CD4-positive, alpha-beta T cell (primary cell): ENCODE measurements around the gene GYS1. TPM values are rescaled to one million over a fixed set of nuclear protein-coding genes. Genes with fewer than 3 reads are reported as not detected.

Source experiments
- ATAC-seq: fragments of 200-7000 bp; cut with Tn5 transposase; one replicate; pipeline ENCODE4 v1.10.0; 2022; ENCODE audit warnings: mild to moderate bottlenecking; ENCODE audit not compliant: poor library complexity
- CTCF ChIA-PET: fragments of 350-600 bp; sonication (Branson Sonifier 250); formaldehyde crosslinking; loops from one replicate; lab custom pipeline; 2021; ENCODE audit warnings: antibody characterized with exemption, inconsistent platforms; lab: Charles Lee
- POLR2A ChIA-PET: fragments of 350-600 bp; sonication (Branson Sonifier 250); formaldehyde crosslinking; loops from one replicate; lab custom pipeline; 2021; ENCODE audit warnings: antibody characterized with exemption, inconsistent platforms; lab: Charles Lee
- DNase-seq, 14 experiments: peaks; one replicate each; pipeline ENCODE4 v3.0.0-alpha.2; 2013 to 2020; ENCODE audit warnings: mixed read lengths in 2 of 14
- H3K27ac ChIP-seq, 2 donors: one replicate each; pipeline versions ENCODE4 v1.5.1 to v1.7.0; 2013; ENCODE audit warnings: low read length in 2 of 2, low read depth in 1 of 2, mild to moderate bottlenecking in 1 of 2
- H3K27me3 ChIP-seq, 2 experiments: 1 replicate in 1 of 2; 2 replicates in 1 of 2; pipeline versions ENCODE4 v1.6.1 to v1.7.0; 2013; ENCODE audit warnings: low read length in 2 of 2, control low read depth in 1 of 2, mild to moderate bottlenecking in 1 of 2, moderate library complexity in 1 of 2; ENCODE audit not compliant: insufficient read depth in 2 of 2, control insufficient read depth in 1 of 2
- H3K36me3 ChIP-seq: one replicate; pipeline ENCODE4 v1.6.1; 2013; ENCODE audit warnings: low read length, control low read depth; ENCODE audit not compliant: insufficient read depth
- H3K4me1 ChIP-seq: one replicate; pipeline ENCODE4 v1.6.1; 2013; ENCODE audit warnings: low read length, control low read depth; ENCODE audit not compliant: insufficient read depth
- H3K4me3 ChIP-seq: one replicate; pipeline ENCODE4 v1.5.1; 2013; ENCODE audit warnings: mild to moderate bottlenecking, low read length, moderate library complexity
- H3K9me3 ChIP-seq, 2 experiments: 1 replicate in 1 of 2; 2 replicates in 1 of 2; pipeline versions ENCODE4 v1.6.1 to v1.7.0; 2013; ENCODE audit warnings: low read length in 2 of 2, mild to moderate bottlenecking in 2 of 2, control low read depth in 1 of 2, moderate library complexity in 1 of 2; ENCODE audit not compliant: control insufficient read depth in 1 of 2, insufficient read depth in 1 of 2
- H3K27ac Mint-ChIP-seq: one replicate; pipeline ENCODE4 v1.8.0; 2020; ENCODE audit warnings: mixed read lengths
- H3K27me3 Mint-ChIP-seq: one replicate; pipeline ENCODE4 v1.8.0; 2021; ENCODE audit warnings: mixed read lengths
- H3K36me3 Mint-ChIP-seq: one replicate; pipeline ENCODE4 v1.8.0; 2021; ENCODE audit warnings: low read depth, mixed read lengths
- H3K4me1 Mint-ChIP-seq: one replicate; pipeline ENCODE4 v1.8.0; 2021; ENCODE audit warnings: low read depth, mixed read lengths
- H3K4me3 Mint-ChIP-seq: one replicate; pipeline ENCODE4 v1.8.0; 2020; ENCODE audit warnings: mild to moderate bottlenecking, mixed read lengths
- H3K9me3 Mint-ChIP-seq: one replicate; pipeline ENCODE4 v1.8.0; 2020; ENCODE audit warnings: mixed read lengths
- CTCF ChIP-seq: fragments of 200-600 bp; IDR thresholded peaks from one replicate; pipeline ENCODE4 v1.8.0; 2022; ENCODE audit warnings: antibody characterized with exemption, mild to moderate bottlenecking
- intact Hi-C, 2 experiments: fragments of 100-400 bp; cut with DNase I in 1 of 2; cut with micrococcal nuclease in 1 of 2; formaldehyde crosslinking; loops; one replicate each; pipeline versions ENCODE4 v1.15.1 to v1.9.0; 2023 to 2025; cut with DNase I, micrococcal nuclease
- total RNA-seq, 174 experiments: library from RNA in 2 of 174; stranded (reverse) in 2 of 174; gene quantifications; one replicate each; pipeline ENCODE4 v1.2.3 and lab custom pipeline; 2021 to 2026

Gene GYS1
- total RNA-seq, 2 experiments from 2014 or later = 13.2 to 14.1 TPM

- TF ChIP-seq CTCF = no peak
- no peak for ATAC-seq
- no peaks in the 10 kb centered on the region for H3K9me3 Mint-ChIP-seq
- H3K27me3 ChIP-seq = no peaks in the 10 kb centered on the region
- H3K27ac Mint-ChIP-seq = no peak overlapping the region
- H3K9me3 ChIP-seq = no peaks in the 10 kb centered on the region
- peaks cover 41% of the 10 kb centered on the region for H3K4me1 ChIP-seq
- H3K36me3 ChIP-seq = peaks cover 16% of the 10 kb centered on the region
- no peak for DNase-seq
- H3K36me3 Mint-ChIP-seq = peaks cover 48% of the 10 kb centered on the region
- no peak overlapping the region for H3K4me3 ChIP-seq
- intact Hi-C loops = loop anchor here (5.0 to 10.0 kb wide), 6 partner anchors 137 to 626 kb away; partner anchors contain the start of genes IZUMO1 (in 1 of the 2), SLC17A7 (in 1 of the 2), SYNGR4 (in 1 of the 2) and TMEM143 (in 1 of the 2)
- POLR2A ChIA-PET = no interaction called here
- H3K27me3 Mint-ChIP-seq = no peaks in the 10 kb centered on the region
- H3K4me3 Mint-ChIP-seq = peak overlapping the region; percentile 18
- H3K4me1 Mint-ChIP-seq = peaks cover 35% of the 10 kb centered on the region
- CTCF ChIA-PET = no interaction called here
- no peak overlapping the region for H3K27ac ChIP-seq
Observed at GRCh38 chr19:48990400-48990799, 2.7 kb downstream of the GYS1 start.

- Histone ChIP-seq H3K4me3 (no peak overlapping the region), H3K4me1 (peaks cover 36% of the 10 kb centered on the region), H3K27ac (no peak overlapping the region), H3K9me3 (no peaks in the 10 kb centered on the region), H3K36me3 (peaks cover 22% of the 10 kb centered on the region), H3K27me3 (no peaks in the 10 kb centered on the region)
- no peak for TF ChIP-seq CTCF
- CTCF ChIA-PET = no interaction called here
- no peak for ATAC-seq
- no peak for DNase-seq
- H3K27ac Mint-ChIP-seq = no peak overlapping the region
- POLR2A ChIA-PET = no interaction called here
- intact Hi-C loops = loop anchor here (5.0 to 10.0 kb wide), 6 partner anchors 138 to 625 kb away; partner anchors contain the start of genes IZUMO1 (in 1 of the 2), SLC17A7 (in 1 of the 2), SYNGR4 (in 1 of the 2) and TMEM143 (in 1 of the 2)
- peak overlapping the region; percentile 18 for H3K4me3 Mint-ChIP-seq
- no peaks in the 10 kb centered on the region for H3K9me3 Mint-ChIP-seq
- no peaks in the 10 kb centered on the region for H3K27me3 Mint-ChIP-seq
- peaks cover 29% of the 10 kb centered on the region for H3K4me1 Mint-ChIP-seq
- peaks cover 52% of the 10 kb centered on the region for H3K36me3 Mint-ChIP-seq
Observed at GRCh38 chr19:48989701-48990291, 3.3 kb downstream of the GYS1 start.

- DNase-seq = no peak
- Histone ChIP-seq H3K36me3 (peaks cover 25% of the 10 kb centered on the region), H3K27ac (no peak overlapping the region), H3K9me3 (no peaks in the 10 kb centered on the region), H3K27me3 (no peaks in the 10 kb centered on the region), H3K4me3 (no peak overlapping the region), H3K4me1 (peaks cover 27% of the 10 kb centered on the region)
- Mint-ChIP-seq H3K36me3 (peaks cover 53% of the 10 kb centered on the region), H3K4me3 (no peak overlapping the region), H3K4me1 (peaks cover 22% of the 10 kb centered on the region), H3K9me3 (no peaks in the 10 kb centered on the region), H3K27ac (no peak overlapping the region), H3K27me3 (no peaks in the 10 kb centered on the region)
- CTCF ChIA-PET = no interaction called here
- no peak for ATAC-seq
- intact Hi-C loops = no loop called here
- POLR2A ChIA-PET = interaction anchor here (0.5 kb wide), 1 partner anchor 941 kb away, joined by 3 read pairs; the partner anchor contains the start of gene NUP62
- TF ChIP-seq CTCF = no peak
Observed at GRCh38 chr19:48988860-48989259, 4.2 kb downstream of the GYS1 start.
